Panc1 (cell line): ENCODE results near the gene ALK.

Experiments
- CTCF ChIP-seq: fragments of 450-650 bp; IDR thresholded peaks from 2 replicates; pipeline ENCODE4 v1.5.1; 2017; ENCODE audit warnings: mild to moderate bottlenecking
- POLR2AphosphoS5 ChIP-seq: IDR thresholded peaks from 2 replicates; pipeline ENCODE4 v1.6.1; 2012; ENCODE audit warnings: mild to moderate bottlenecking, low read depth, low read length, moderate library complexity
- SIN3A ChIP-seq: IDR thresholded peaks from 2 replicates; pipeline ENCODE4 v1.6.1; 2012; ENCODE audit warnings: low read depth, mild to moderate bottlenecking, low read length, moderate library complexity, borderline replicate concordance; ENCODE audit not compliant: insufficient read depth

DNA sequence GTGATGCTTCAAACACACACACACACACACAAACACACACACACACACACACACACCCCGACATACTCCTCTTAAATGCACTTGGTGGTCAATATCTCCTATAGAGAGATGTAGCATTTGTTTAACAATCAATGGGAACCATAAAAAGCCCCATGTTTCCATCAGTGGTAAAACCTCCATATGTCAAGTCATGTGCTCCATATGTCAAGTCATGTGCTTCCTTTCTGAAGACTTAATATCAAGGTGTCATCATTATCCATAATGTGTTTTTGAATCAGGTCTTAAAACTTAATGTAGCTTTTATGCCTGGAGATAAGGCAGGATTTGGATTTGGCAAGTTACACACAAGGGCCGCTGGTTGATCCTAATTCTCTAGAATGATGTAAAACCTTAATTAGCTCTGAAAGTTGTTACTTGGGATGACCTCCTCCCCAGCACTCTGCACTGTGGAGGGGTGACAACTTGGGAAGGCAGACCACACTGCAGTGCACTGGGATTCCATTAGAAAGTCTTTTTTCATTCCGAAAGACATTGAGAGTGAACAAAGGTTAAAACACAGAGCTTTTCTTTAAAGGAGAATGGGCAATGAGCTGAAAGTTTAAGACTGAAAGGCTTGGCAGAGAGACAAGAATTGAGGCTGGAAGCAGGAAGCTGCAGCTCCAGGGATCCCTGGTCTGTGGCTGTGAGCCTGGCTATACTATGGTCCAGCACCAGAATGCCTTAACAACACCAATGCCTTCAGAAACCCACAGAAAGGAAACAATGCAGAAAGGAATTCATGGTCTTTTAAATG lies 26.4 kb downstream of the ALK start:
- TF ChIP-seq POLR2AphosphoS5 (no peak), CTCF (no peak), SIN3A (no peak)
